GM18907 (cell line): ENCODE data around the gene S100A8.
"Not testable (repeated sequence)": the region's sequence is repeated elsewhere in the genome, so short reads cannot be mapped to it uniquely, and the experiment has no call there.

Experiments
- ATAC-seq: cut with Tn5 transposase; IDR thresholded peaks from one replicate; pipeline ENCODE4 v1.9.1; 2021; ENCODE audit warnings: mild to moderate bottlenecking, moderate library complexity; ENCODE audit not compliant: unreplicated experiment

The S100A8 gene

DNA sequence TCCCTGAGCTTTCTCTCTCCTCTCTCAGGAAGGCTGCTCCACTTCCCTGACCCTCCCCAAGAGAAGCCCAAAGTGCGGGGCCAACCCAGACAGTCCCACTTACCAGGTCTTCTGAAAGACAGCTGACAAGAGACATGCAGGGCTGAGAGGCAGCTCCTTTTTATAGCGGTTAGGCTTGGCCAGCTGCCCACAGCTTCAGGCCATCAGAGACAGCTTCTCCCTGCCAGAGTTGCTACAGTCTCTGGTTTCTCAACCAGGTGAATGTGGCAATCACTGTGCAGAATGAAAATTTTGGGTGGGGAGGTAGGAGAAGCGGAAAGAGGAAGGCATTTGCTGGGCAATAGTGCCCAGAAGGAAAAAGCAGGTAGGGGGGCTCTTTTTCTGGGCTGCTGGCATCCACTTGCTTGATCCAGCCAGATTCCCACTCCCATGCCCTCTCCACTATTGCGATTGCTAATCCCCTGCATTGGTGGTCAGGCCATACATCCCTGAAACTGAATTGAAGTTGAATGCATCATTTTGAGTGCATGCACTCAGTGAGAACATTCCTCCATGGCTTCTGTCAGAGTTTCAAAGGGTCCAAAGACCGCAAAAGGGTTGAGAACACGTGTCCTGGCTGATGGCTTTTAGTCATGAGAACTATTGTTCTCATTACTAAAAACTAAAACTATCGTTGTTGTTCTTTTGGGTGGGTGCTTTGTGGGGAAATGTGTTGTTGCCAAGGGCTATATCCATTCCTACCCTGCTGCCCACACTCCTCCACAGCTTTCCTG is at the start of gene S100A8:
S100A8 (minus strand) TSS at position 136 of the 773 bp plus-strand sequence. CDS start 538 bp downstream, outside the sequence.
- no peak for ATAC-seq

DNA sequence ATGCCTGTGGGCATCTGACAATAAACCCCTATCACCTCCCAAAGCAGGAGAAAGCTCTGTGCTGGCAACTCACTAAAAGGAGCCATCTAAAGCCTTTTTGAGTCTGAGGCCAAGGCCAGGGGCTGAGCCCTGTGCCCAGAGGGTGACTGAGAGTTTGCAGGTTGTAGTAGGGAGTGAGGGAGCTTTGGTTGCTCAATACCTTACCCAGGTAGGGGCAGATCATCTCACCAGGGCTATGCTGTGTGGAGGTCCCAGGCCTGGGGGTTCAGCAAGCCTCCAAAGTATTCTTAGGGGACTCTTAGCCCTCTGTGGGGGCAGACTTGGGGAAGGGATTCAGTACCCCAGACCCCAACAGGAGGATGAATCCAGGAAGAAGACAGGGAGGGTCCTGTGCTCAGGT is 48.4 kb upstream of the S100A8 start:
- ATAC-seq: no peak

DNA sequence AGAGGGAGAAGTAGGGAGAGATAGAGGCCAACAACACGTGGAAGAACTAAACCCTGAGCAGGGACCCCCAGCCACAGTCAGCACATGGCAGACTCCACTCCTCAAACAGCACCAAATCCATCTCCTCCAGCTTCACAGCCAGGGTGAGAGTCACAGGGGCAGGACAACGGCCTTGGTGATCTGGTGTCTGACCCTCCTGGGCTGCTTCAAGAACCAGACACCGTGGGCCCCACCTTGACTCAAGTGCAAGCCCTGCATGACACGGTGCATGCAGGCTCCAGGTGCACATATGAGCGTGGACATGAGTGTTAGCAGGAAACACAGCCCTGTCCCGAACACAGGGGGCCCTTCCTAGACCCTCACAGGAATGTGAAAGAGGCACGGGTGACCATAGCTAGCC is 47.7 kb upstream of the S100A8 start:
- no peak for ATAC-seq

- ATAC-seq: no peak
Observed at GRCh38 chr1:153437236-153437635, 46.4 kb upstream of the S100A8 start.

DNA sequence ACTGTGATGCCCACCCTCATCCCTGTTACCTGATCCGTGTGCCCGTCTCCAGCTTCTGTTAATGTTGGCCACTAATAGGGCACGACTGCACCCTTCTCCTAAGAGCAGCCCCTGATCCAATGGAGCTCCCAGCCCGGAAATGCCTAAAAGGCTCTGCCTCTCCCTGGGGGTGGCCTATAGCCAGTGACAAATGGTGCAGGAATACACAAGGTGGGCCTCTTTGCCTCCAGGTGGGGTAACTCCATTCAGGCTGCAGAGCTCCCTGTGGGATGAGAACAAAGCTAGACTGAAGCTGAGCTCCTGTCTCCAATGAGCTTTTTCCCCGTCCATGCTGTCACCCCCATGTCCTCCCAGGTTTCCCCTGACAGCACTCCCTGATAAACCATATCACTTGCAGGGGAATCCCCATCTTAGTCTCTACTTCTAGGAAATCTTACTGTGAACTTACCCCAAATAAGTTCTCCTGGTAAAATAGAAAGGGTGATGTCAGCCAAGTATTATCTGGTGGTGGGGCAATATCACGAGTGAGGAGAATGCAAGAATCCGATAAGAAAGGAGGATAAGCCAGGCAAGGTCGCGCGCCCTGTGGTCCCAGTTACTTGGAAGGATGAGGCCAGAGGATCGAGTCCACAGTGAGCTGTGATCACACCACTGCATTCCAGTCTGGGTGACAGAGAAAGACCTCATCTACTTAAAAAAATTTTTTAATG is 44.0 kb upstream of the S100A8 start:
- no peak for ATAC-seq

GRCh38 chr1:153432874-153433681 is 42.2 kb upstream of the S100A8 start:
- ATAC-seq: no peak

DNA sequence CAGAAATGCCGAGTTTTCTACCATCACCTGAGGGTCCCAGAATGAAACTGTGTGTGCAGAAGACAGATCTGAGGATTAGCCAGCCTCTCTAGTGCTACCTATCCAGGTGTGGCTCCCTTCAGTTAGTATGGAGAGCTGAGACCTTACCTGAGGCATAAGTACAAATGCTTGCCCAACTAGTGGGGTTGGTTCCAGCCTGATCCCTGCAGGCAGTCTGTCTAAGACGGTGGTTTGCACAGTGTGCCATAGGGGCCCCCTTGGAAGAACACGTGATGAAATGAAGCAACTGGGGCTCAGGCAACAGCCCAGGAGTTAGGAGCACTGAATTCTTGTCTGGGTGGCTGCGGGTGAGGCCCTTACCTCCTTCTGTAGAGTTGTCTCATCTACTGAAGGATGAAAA is 41.1 kb upstream of the S100A8 start:
- no peak for ATAC-seq

DNA sequence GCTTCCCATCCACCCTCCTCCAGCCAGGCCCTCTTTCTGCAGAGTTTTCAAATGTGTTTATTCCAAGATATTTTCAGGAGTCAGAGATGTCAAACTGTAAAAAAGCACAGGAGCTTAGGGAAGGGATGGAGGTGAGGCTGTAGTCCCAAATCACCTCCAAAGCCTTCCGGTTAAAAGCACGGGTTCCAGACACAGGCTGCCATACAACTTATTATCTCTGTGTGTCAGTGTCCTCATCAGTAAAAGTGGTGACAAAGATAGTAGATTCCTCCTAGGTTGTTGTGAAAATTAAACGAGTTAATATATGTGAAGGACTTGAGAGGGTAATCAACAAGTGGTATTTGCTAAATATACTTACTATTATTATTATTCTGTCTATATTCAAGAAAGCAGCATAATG is 40.6 kb upstream of the S100A8 start:
- ATAC-seq: no peak

GRCh38 chr1:153431002-153431401 is 40.1 kb upstream of the S100A8 start:
- no peak for ATAC-seq

GRCh38 chr1:153430561-153430960 is 39.7 kb upstream of the S100A8 start:
- no peak for ATAC-seq

- ATAC-seq: no peak
Observed at GRCh38 chr1:153430166-153430553, 39.3 kb upstream of the S100A8 start.

GRCh38 chr1:153429266-153430165 is 38.6 kb upstream of the S100A8 start:
- ATAC-seq: no peak

- no peak for ATAC-seq
Observed at GRCh38 chr1:153428791-153429190, 37.9 kb upstream of the S100A8 start.

GRCh38 chr1:153428073-153428638 is 37.3 kb upstream of the S100A8 start:
- ATAC-seq: no peak

GRCh38 chr1:153426809-153427208 is 35.9 kb upstream of the S100A8 start:
- no peak for ATAC-seq

- ATAC-seq: no peak
Observed at GRCh38 chr1:153422450-153423068, 31.7 kb upstream of the S100A8 start.

- no peak for ATAC-seq
Observed at GRCh38 chr1:153420306-153420705, 29.4 kb upstream of the S100A8 start.

- not testable (repeated sequence) for ATAC-seq
Observed at GRCh38 chr1:153419436-153419793, 28.5 kb upstream of the S100A8 start.

GRCh38 chr1:153418758-153419435 is 28.0 kb upstream of the S100A8 start:
- not testable (repeated sequence) for ATAC-seq
